MM.1S (cell line): ENCODE measurements around the gene OBSCN.

Source experiments
- DNase-seq: peaks from one replicate; pipeline ENCODE4 v3.0.0-alpha.2; 2015
- H2AFZ ChIP-seq: fragments of 300-600 bp; sonication (generic); 2 replicates; pipeline ENCODE4 v1.6.0; 2016; ENCODE audit warnings: antibody characterized with exemption, low read length
- H3F3A ChIP-seq: fragments of 300-600 bp; sonication (generic); 2 replicates; pipeline ENCODE4 v1.6.1; 2016; ENCODE audit warnings: mild to moderate bottlenecking, antibody characterized with exemption, low read length, moderate library complexity, mixed read lengths; ENCODE audit not compliant: insufficient read depth
- H3K27ac ChIP-seq: fragments of 300-600 bp; sonication (generic); 2 replicates; pipeline ENCODE4 v1.5.1; 2016; ENCODE audit warnings: mild to moderate bottlenecking, low read length
- H3K27me3 ChIP-seq: fragments of 300-600 bp; sonication (generic); replicated peaks from 2 replicates; pipeline ENCODE4 v1.6.0; 2016; ENCODE audit warnings: low read length; ENCODE audit not compliant: insufficient read depth
- H3K36me3 ChIP-seq: fragments of 300-600 bp; sonication (generic); replicated peaks from 2 replicates; pipeline ENCODE4 v1.6.1; 2016; ENCODE audit warnings: mild to moderate bottlenecking, low read length, mixed read lengths; ENCODE audit not compliant: insufficient read depth
- H3K4me1 ChIP-seq: fragments of 300-600 bp; sonication (generic); 2 replicates; pipeline ENCODE4 v1.6.1; 2016; ENCODE audit warnings: low read length, mixed read lengths
- H3K4me2 ChIP-seq: fragments of 300-600 bp; sonication (generic); 2 replicates; pipeline ENCODE4 v1.6.0; 2016; ENCODE audit warnings: low read depth, low read length
- H3K4me3 ChIP-seq: fragments of 300-600 bp; sonication (generic); 2 replicates; pipeline ENCODE4 v1.5.1; 2016; ENCODE audit warnings: low read length, mixed read lengths
- H3K79me2 ChIP-seq: fragments of 300-600 bp; sonication (generic); 2 replicates; pipeline ENCODE4 v1.6.1; 2016; ENCODE audit warnings: mixed run types, low read length, mixed read lengths
- H3K9ac ChIP-seq: fragments of 300-600 bp; sonication (generic); 2 replicates; pipeline ENCODE4 v1.6.1; 2016; ENCODE audit warnings: low read length, mixed read lengths
- H3K9me2 ChIP-seq: fragments of 300-600 bp; sonication (generic); replicated peaks from 2 replicates; pipeline ENCODE4 v1.6.1; 2016; ENCODE audit warnings: mild to moderate bottlenecking, low read length, mixed read lengths; ENCODE audit not compliant: insufficient read depth
- H3K9me3 ChIP-seq: fragments of 300-600 bp; sonication (generic); replicated peaks from 2 replicates; pipeline ENCODE4 v1.6.1; 2016; ENCODE audit warnings: mild to moderate bottlenecking, low read length, mixed read lengths; ENCODE audit not compliant: insufficient read depth
- H4K20me1 ChIP-seq: fragments of 300-600 bp; sonication (generic); 2 replicates; pipeline ENCODE4 v1.6.1; 2016; ENCODE audit warnings: mild to moderate bottlenecking, low read length, moderate library complexity, mixed read lengths; ENCODE audit not compliant: insufficient read depth
- CTCF ChIP-seq: fragments of 300-600 bp; sonication (generic); IDR thresholded peaks from 2 replicates; pipeline ENCODE4 v1.5.1; 2016; ENCODE audit warnings: antibody characterized with exemption, low read length, mixed read lengths
- EZH2 ChIP-seq: fragments of 300-600 bp; sonication (generic); optimal IDR thresholded peaks from 2 replicates; pipeline ENCODE3; 2017; ENCODE audit warnings: low read depth, mild to moderate bottlenecking, antibody characterized with exemption, low read length, mixed read lengths
- EZH2phosphoT487 ChIP-seq: fragments of 300-600 bp; sonication (generic); IDR thresholded peaks from 2 replicates; pipeline ENCODE4 v1.6.1; 2018; ENCODE audit warnings: antibody characterized with exemption, low read length

The OBSCN gene

DNA sequence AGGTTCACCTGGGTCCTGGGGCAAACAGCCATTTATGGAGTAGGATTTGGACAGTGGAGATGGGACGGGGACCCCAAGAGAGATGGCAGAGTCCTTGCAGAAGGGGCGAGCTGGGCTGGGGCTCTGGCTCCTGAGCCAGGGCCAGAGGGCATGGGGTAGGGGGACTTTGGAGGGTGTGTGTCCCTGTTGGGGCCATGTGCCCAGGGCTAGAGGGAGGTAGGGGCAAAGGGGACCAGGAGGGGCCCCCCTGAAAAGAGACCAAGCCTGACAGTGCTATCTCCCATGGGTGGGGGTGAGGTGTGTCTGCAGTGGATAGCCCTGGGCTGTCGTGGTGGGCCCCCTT lies 106.4 kb downstream of the OBSCN start:
- no peaks in the 10 kb centered on the region for H3K9me3 ChIP-seq
- no peak overlapping the region for H3K4me3 ChIP-seq
- no peaks in the 10 kb centered on the region for H3K79me2 ChIP-seq
- H3K36me3 ChIP-seq: no peaks in the 10 kb centered on the region
- H3K4me2 ChIP-seq: no peak overlapping the region
- DNase-seq: no peak
- TF ChIP-seq EZH2 (no peak), EZH2phosphoT487 (no peak), CTCF (no peak)
- no peaks in the 10 kb centered on the region for H4K20me1 ChIP-seq
- no peaks in the 10 kb centered on the region for H3K4me1 ChIP-seq
- no peaks in the 10 kb centered on the region for H3K9me2 ChIP-seq
- H3K27ac ChIP-seq: no peak overlapping the region
- H2AFZ ChIP-seq: no peak overlapping the region
- no peaks in the 10 kb centered on the region for H3F3A ChIP-seq
- H3K9ac ChIP-seq: no peak overlapping the region
- H3K27me3 ChIP-seq: no peaks in the 10 kb centered on the region

DNA sequence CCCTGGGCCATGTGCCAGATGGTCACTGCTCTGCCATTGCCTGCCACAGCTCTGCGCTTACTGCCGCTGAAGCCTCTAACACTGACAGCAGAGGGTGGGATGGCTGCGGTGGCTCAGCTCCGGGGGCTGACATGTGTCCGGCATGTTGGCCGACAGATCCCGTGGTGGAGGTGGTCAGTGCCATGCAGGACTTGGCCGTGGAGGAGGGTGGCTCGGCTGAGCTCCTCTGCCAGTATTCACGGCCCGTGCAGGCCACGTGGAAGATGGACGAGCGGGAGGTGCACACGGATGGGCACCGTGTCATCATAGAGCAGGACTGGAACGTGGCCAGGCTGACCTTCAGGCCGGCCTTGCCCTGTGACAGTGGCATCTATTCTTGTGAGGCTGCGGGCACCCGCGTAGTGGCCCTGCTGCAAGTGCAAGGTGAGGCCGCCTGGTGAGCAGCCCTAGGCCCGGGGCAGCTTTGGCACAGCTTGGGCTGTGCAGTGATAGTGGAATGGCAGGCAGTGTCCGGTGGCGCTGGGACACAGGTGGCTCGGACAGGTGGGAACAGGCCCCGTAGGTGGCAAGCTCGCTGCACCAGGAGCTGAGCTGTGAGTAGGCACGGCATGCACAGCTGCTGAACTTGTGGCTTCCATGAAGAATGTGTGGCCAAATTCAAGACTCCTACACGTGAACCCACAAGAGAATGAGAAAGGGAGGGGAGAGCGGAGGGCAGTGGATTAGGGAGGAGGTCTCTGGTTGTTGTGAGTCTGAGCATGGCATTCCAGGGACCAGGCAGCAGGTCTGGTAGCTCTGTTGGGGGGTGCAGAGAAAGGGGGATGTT lies 107.0 kb downstream of the OBSCN start:
- H3K4me1 ChIP-seq: no peaks in the 10 kb centered on the region
- TF ChIP-seq EZH2 (no peak), EZH2phosphoT487 (no peak), CTCF (no peak)
- no peaks in the 10 kb centered on the region for H3F3A ChIP-seq
- no peak overlapping the region for H3K27ac ChIP-seq
- H3K9me3 ChIP-seq: no peaks in the 10 kb centered on the region
- H2AFZ ChIP-seq: no peak overlapping the region
- H3K9me2 ChIP-seq: no peaks in the 10 kb centered on the region
- no peak for DNase-seq
- no peaks in the 10 kb centered on the region for H3K36me3 ChIP-seq
- H3K27me3 ChIP-seq: no peaks in the 10 kb centered on the region
- no peak overlapping the region for H3K4me3 ChIP-seq
- H4K20me1 ChIP-seq: no peaks in the 10 kb centered on the region
- H3K79me2 ChIP-seq: no peaks in the 10 kb centered on the region
- H3K4me2 ChIP-seq: no peak overlapping the region
- H3K9ac ChIP-seq: no peak overlapping the region

DNA sequence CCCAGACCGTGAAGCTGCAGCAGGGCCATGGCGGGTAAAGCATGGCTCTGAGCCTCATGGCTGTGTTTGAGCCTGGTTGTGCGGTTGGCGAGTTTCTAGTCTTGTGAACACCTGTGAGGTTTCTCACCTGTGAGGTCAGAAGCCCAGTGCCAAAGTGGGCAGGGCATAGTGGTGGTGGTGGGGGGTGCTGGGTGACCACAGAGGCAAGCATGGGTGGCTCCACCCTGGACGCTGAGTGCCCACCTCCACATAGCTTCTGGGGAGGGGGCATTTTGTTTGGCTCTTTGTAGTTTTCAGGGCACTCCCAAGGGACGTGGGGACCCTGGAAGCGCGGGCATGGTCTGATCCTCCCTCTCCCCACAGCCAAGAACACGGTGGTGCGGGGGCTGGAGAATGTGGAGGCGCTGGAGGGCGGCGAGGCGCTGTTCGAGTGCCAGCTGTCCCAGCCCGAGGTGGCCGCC lies 107.7 kb downstream of the OBSCN start:
- Histone ChIP-seq H2AFZ (no peak overlapping the region), H3K36me3 (no peaks in the 10 kb centered on the region), H3K9me2 (no peaks in the 10 kb centered on the region), H3K9ac (no peak overlapping the region), H3K4me3 (no peak overlapping the region), H3K79me2 (no peaks in the 10 kb centered on the region), H3K27ac (no peak overlapping the region), H3K27me3 (no peaks in the 10 kb centered on the region), H3K4me1 (no peaks in the 10 kb centered on the region), H3F3A (no peaks in the 10 kb centered on the region), H3K9me3 (no peaks in the 10 kb centered on the region), H4K20me1 (no peaks in the 10 kb centered on the region), H3K4me2 (no peak overlapping the region)
- no peak for TF ChIP-seq CTCF
- no peak for TF ChIP-seq EZH2phosphoT487
- TF ChIP-seq EZH2: no peak
- DNase-seq: no peak
